Mucosa of descending colon (tissue), 3 donors: ENCODE data around the gene DENND2A. TPM values are rescaled to one million over a fixed set of nuclear protein-coding genes. Genes with fewer than 3 reads are reported as not detected.
A peak's percentile ranks its signal among the peaks of the same experiment; 100 is the strongest.

Experiments
- ATAC-seq: fragments of 200-7000 bp; cut with Tn5 transposase; one replicate; pipeline ENCODE4 v1.9.1; 2020; ENCODE audit warnings: mild to moderate bottlenecking, moderate library complexity
- DNase-seq, 3 donors: peaks; one replicate each; pipeline ENCODE4 v3.0.0-alpha.2; 2020
- H3K36me3 ChIP-seq: fragments of 200-600 bp; one replicate; pipeline ENCODE4 v1.8.0; 2021; ENCODE audit warnings: low read depth, mild to moderate bottlenecking
- H3K4me1 ChIP-seq: fragments of 200-600 bp; one replicate; pipeline ENCODE4 v1.8.0; 2021; ENCODE audit warnings: low read depth, mild to moderate bottlenecking
- H3K4me3 ChIP-seq: fragments of 200-600 bp; one replicate; pipeline ENCODE4 v1.8.0; 2021; ENCODE audit warnings: mild to moderate bottlenecking
- H3K9me3 ChIP-seq: fragments of 200-600 bp; one replicate; pipeline ENCODE4 v1.8.0; 2021; ENCODE audit warnings: mild to moderate bottlenecking
- intact Hi-C, 2 donors: fragments of 100-400 bp; cut with DNase I in 1 of 2; cut with micrococcal nuclease in 1 of 2; formaldehyde crosslinking; loops; one replicate each; pipeline versions ENCODE4 v1.11.0 to v1.11.1; 2022; cut with DNase I, micrococcal nuclease
- total RNA-seq, 3 donors: library from RNA; stranded (reverse); fragmentation: NEBNext Ultra II Directional in 2 of 3; extraction: Animal tissue kit (Norgen Biotek cat#: 25700) in 2 of 3; gene quantifications; one replicate each; pipeline versions ENCODE4 v1.2.1 to v1.2.4, GENCODE V29; 2021 to 2023
- TF ChIP-seq, protein P1 (sequence below): fragments of 200-600 bp; IDR thresholded peaks from one replicate; pipeline ENCODE4 v1.8.0; 2022; ENCODE audit warnings: antibody characterized with exemption, mild to moderate bottlenecking
- donor health status: DM: no; HTN: no; CAD: no; lungs with moderate emphysema.
- donor health status: DM: no; HTN: no; CAD: no.
- donor health status: DM: no; HTN: yes; CAD: no.

DENND2A gene
- total RNA-seq, 3 donors from 2014 or later, result 8.4 to 17.7 (median 10.1) TPM

DNA sequence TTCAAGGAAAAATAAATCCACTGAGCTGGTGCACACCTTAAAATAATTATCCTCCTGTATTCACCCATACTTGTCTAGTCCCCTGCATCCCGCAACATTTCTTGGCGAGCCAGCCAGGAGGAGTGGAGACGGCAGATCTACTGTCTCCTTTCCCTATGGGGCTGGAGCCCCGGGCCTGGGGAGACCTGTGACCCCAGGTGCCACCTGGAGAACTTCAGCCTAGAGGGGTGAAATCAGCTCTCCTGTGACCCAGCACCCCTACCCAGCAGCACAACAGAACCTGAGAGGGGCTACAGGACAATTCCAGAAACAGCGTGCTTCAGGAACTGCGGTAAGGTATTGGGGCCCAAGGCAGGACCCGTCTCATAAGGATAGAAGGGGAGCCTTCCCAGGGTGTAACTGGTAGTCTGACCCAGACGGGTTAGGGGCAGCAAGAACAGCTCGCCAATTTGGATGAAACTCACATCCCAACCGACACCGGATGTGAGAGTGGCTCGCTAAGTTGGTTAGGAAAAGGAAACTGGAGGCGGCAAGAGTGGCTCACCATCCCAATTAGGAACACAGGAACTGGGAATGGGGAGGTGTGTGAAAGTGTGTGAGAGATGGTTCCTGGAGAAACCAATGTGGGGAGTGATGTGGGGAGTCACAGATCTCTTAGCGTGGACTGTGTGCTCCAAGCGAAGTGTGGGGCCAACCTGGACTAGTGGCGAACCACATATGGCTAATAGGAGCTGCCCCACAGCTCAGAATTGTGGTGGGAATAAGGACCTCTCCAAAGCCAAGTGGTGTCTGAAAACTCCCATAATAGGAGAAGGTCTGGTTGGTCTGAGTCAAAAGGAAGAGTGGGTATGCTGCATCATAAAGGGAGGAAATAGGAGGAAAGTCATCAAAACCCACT is 15.1 kb upstream of the DENND2A start:
- intact Hi-C loops, result no loop called here
- H3K36me3 ChIP-seq, result no peaks in the 10 kb centered on the region
- H3K4me3 ChIP-seq, result no peak overlapping the region
- H3K4me1 ChIP-seq, result peaks cover 15% of the 10 kb centered on the region
- TF ChIP-seq, protein P1, sequence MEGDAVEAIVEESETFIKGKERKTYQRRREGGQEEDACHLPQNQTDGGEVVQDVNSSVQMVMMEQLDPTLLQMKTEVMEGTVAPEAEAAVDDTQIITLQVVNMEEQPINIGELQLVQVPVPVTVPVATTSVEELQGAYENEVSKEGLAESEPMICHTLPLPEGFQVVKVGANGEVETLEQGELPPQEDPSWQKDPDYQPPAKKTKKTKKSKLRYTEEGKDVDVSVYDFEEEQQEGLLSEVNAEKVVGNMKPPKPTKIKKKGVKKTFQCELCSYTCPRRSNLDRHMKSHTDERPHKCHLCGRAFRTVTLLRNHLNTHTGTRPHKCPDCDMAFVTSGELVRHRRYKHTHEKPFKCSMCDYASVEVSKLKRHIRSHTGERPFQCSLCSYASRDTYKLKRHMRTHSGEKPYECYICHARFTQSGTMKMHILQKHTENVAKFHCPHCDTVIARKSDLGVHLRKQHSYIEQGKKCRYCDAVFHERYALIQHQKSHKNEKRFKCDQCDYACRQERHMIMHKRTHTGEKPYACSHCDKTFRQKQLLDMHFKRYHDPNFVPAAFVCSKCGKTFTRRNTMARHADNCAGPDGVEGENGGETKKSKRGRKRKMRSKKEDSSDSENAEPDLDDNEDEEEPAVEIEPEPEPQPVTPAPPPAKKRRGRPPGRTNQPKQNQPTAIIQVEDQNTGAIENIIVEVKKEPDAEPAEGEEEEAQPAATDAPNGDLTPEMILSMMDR, result no peak
- no peaks in the 10 kb centered on the region for H3K9me3 ChIP-seq
- DNase-seq (no peak), ATAC-seq (no peak)

DNA sequence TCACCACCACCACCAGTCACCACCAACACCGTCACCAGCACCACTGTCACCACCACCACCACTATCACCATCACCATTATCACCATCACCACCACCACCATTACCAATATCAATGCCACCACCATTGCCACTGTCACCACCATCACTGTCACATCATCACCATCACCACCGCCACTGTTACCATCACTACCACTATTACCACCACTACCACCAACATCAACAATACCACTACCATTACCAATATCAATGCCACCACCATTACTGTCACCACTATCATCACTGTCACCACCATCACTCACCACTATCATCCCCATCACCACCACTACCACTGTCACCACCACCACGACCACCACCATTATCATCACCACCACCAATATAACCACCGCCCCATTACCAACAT is 14.0 kb upstream of the DENND2A start:
- Histone ChIP-seq H3K4me3 (no peak overlapping the region), H3K36me3 (no peaks in the 10 kb centered on the region), H3K4me1 (peaks cover 15% of the 10 kb centered on the region), H3K9me3 (no peaks in the 10 kb centered on the region)
- intact Hi-C loops, result loop anchor here (5.0 kb wide), 1 partner anchor 137 kb away; no protein-coding TSS in a partner anchor
- ATAC-seq, result no peak
- no peak for DNase-seq
- TF ChIP-seq, protein P1, result no peak

DNA sequence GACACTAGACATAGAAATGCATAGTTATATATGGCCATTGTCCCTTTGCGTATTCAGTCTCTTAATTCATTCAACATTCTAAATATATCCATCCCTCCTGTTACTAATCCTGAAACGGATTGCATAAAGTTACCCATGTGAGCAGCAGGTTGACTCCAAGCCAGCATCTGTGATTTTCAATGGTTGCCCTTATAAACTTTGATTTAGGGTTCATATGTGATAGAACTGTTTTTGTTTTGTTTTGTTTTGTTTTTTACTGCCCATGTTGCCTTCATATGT is 13.4 kb upstream of the DENND2A start:
- ATAC-seq, result no peak

DNA sequence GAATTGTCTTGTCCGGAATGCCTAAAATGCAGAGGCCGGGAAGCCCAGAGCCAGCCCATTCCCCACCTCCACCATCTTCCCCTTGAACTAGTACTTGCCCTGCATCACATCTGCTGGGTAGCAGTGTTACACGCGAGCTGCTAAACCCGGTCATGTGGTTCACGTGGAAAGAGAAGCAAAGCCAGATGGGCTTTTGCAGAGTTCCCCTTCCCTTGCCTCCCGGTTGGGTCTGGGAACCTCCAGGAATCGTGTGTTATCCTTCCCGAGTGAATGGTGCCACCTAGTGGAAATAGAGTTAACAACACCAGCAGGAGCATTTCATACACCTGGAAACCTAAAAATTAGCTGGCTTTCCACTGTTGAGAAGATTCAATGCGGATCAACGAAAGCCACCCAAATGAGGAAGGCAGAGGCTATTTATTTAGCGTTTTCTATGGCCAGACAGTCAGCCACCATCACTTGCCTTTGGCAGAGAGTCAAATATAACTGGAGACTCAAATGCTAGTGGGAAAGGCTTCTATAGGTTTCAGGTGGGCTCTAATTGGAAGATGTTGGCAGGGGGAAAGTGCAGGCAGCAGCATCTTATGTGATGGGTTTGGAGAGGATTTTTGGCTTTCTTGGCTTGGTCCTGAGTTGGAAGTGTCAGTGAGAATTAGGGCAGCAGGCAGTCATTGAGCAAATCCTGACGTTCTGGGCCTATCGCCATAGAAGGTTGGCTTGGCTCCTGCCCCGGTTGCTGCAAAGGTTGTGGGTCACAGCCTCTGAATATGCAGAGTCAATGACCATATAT is 12.9 kb upstream of the DENND2A start:
- Histone ChIP-seq H3K4me1 (peaks cover 15% of the 10 kb centered on the region), H3K9me3 (no peaks in the 10 kb centered on the region), H3K4me3 (no peak overlapping the region), H3K36me3 (no peaks in the 10 kb centered on the region)
- TF ChIP-seq, protein P1, result peak; percentile 56
- DNase-seq (peak in 2 of 3 donors; percentile 47 to 80), ATAC-seq (peak; percentile 75)
- intact Hi-C loops, result loop anchor here (5.0 kb wide), 1 partner anchor 136 kb away; no protein-coding TSS in a partner anchor

More for the DNA sequence above, 13.4 kb upstream of the DENND2A start:
- intact Hi-C loops, result loop anchor here (5.0 kb wide), 1 partner anchor 137 kb away; no protein-coding TSS in a partner anchor
- Histone ChIP-seq H3K4me1 (peaks cover 15% of the 10 kb centered on the region), H3K9me3 (no peaks in the 10 kb centered on the region), H3K4me3 (no peak overlapping the region), H3K36me3 (no peaks in the 10 kb centered on the region)
- DNase-seq, result no peak
- TF ChIP-seq, protein P1, result no peak

DNA sequence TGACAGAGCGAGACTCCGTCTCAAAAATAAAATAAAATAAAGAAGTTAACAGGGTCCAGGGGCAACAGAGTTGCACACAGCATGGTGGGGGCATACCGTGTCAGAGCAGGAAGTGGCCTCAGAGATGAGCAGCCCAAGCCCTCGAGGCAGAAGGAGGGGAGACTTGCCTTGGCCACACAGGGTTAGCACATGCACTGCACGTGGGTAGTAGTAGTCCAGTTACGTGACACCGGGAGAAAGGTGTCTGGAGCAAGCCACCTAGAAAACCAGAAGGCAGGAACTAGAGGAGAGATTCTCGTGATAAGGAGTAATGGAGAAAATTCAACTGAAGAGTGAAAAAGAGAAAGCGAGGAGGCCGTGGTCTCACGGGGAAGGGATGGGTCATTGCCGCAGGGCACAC is 9.8 kb upstream of the DENND2A start:
- intact Hi-C loops, result loop anchor here (5.0 kb wide), 1 partner anchor 133 kb away; no protein-coding TSS in a partner anchor
- Histone ChIP-seq H3K4me3 (no peak overlapping the region), H3K36me3 (no peaks in the 10 kb centered on the region), H3K4me1 (no peaks in the 10 kb centered on the region), H3K9me3 (no peaks in the 10 kb centered on the region)
- TF ChIP-seq, protein P1, result no peak
- DNase-seq (no peak), ATAC-seq (no peak)
